ENCODE measurements around the gene GKN2.

Gene GKN2

GRCh38 chr2:68943581-68944568 is 8.8 kb downstream of the GKN2 start:
- H3K27ac ChIP-seq = no peak overlapping the region

GRCh38 chr2:68942827-68943226 is 9.9 kb downstream of the GKN2 start:
- in situ Hi-C loops (cut with HindIII; ENCODE audit: low pct_ligation_motif_present, low sequenced_read_pairs) = no loop called here
- Histone ChIP-seq H3K27me3 (replicated peaks) (no peaks in the 10 kb centered on the region), H3K4me3 (ENCODE audit: low read depth, low read length) (no peak overlapping the region), H3K27ac (no peak overlapping the region), H3K36me3 (replicated peaks) (no peaks in the 10 kb centered on the region)
- no peak for TF ChIP-seq CTCF (IDR thresholded peaks at IDR 0.05; ENCODE audit: low read depth, low read length, missing control alignments)
- no peak for DNase-seq

More at GRCh38 chr2:68943581-68944568, 8.8 kb downstream of the GKN2 start:
- DNase-seq = peak; percentile 55
- in situ Hi-C loops (cut with HindIII; ENCODE audit: low pct_ligation_motif_present, low sequenced_read_pairs) = no loop called here
- Histone ChIP-seq H3K36me3 (replicated peaks) (no peaks in the 10 kb centered on the region), H3K27me3 (replicated peaks) (no peaks in the 10 kb centered on the region), H3K4me3 (ENCODE audit: low read depth, low read length) (no peak overlapping the region)
- peak; percentile 83 for TF ChIP-seq CTCF (IDR thresholded peaks at IDR 0.05; ENCODE audit: low read depth, low read length, missing control alignments)

GRCh38 chr2:68940369-68940768 is 12.3 kb downstream of the GKN2 start:
- no peaks in the 10 kb centered on the region for H3K36me3 ChIP-seq (replicated peaks)
- H3K4me3 ChIP-seq (ENCODE audit: low read depth, low read length) = no peak overlapping the region
- no peak for DNase-seq
- no peaks in the 10 kb centered on the region for H3K27me3 ChIP-seq (replicated peaks)
- TF ChIP-seq CTCF (IDR thresholded peaks at IDR 0.05; ENCODE audit: low read depth, low read length, missing control alignments) = no peak
- no peak overlapping the region for H3K27ac ChIP-seq
- in situ Hi-C loops (cut with HindIII; ENCODE audit: low pct_ligation_motif_present, low sequenced_read_pairs) = no loop called here

- Histone ChIP-seq H3K4me3 (ENCODE audit: low read depth, low read length) (no peak overlapping the region), H3K36me3 (replicated peaks) (no peaks in the 10 kb centered on the region), H3K27me3 (replicated peaks) (no peaks in the 10 kb centered on the region), H3K27ac (no peak overlapping the region)
- TF ChIP-seq CTCF (IDR thresholded peaks at IDR 0.05; ENCODE audit: low read depth, low read length, missing control alignments) = no peak
- DNase-seq = no peak
- in situ Hi-C loops (cut with HindIII; ENCODE audit: low pct_ligation_motif_present, low sequenced_read_pairs) = no loop called here
Observed at GRCh38 chr2:68939962-68940361, 12.7 kb downstream of the GKN2 start.

GRCh38 chr2:68938938-68939337 is 13.8 kb downstream of the GKN2 start:
- Histone ChIP-seq H3K4me3 (ENCODE audit: low read depth, low read length) (no peak overlapping the region), H3K36me3 (replicated peaks) (no peaks in the 10 kb centered on the region), H3K27me3 (replicated peaks) (no peaks in the 10 kb centered on the region), H3K27ac (no peak overlapping the region)
- no peak for TF ChIP-seq CTCF (IDR thresholded peaks at IDR 0.05; ENCODE audit: low read depth, low read length, missing control alignments)
- DNase-seq = no peak
- in situ Hi-C loops (cut with HindIII; ENCODE audit: low pct_ligation_motif_present, low sequenced_read_pairs) = no loop called here
